Measurements from ENCODE around the gene NLRP3.

NLRP3 gene

DNA sequence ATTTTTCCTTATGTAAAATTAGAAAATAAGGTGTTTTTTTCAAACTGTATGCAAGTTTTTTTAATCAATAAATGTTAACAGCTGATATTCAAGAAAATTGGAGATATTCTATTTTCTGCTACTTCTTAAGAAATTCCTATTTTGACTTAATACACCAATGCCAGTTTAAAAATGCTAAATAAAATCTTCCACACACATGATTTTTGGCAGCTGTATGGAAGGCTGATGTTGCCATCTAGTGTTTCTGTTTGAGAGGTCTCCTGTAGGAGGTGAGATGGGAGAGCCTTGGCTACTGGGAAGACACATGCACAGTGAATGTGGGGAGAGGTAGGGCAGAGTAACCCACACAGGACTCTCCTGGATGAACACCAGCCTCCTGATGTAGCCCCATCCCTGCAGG, 71.1 kb downstream of the NLRP3 start:
- no peak overlapping the region for H3K4me3 ChIP-seq (ENCODE audit: low read length)
- TF ChIP-seq CTCF (IDR thresholded peaks at IDR 0.05; ENCODE audit: insufficient read depth, low read depth, low read length, missing control alignments): peak; percentile 45
- peak; percentile 41 for DNase-seq (ENCODE audit: low read depth)

DNA sequence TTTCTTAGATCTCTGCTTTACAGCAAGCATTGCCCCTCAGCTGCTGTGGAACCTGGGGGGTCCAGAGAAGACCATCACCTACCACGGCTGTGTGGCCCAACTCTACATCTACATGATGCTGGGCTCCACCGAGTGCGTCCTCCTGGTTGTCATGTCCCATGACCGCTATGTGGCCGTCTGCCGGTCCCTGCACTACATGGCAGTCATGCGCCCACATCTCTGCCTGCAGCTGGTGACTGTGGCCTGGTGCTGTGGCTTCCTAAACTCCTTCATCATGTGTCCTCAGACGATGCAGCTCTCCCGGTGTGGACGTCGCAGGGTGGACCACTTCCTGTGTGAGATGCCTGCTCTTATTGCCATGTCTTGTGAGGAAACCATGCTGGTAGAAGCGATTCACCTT, 75.4 kb downstream of the NLRP3 start:
- no peak overlapping the region for H3K4me3 ChIP-seq (ENCODE audit: low read length)
- DNase-seq (ENCODE audit: low read depth): no peak
- TF ChIP-seq CTCF (IDR thresholded peaks at IDR 0.05; ENCODE audit: insufficient read depth, low read depth, low read length, missing control alignments): no peak

DNA sequence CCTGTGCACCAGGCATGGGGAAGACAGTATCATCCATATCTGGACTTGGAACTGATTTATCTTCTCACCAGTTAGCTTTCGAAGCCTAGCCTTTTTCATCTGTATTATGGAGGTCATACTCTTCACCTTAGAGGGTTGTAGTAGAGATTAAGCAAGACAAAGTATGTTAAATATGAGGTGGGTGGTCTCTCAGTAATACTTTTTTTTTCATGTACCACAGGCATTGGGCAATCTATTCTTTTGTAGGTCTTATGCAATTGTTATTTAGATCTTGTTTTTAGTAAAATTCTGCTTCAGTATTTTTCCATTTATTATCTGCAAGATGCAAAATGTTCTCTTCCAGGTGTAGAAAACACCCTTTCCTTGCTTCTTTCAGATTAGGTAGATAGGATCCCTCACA, 77.1 kb downstream of the NLRP3 start:
- no peak overlapping the region for H3K4me3 ChIP-seq (ENCODE audit: low read length)
- no peak for TF ChIP-seq CTCF (IDR thresholded peaks at IDR 0.05; ENCODE audit: insufficient read depth, low read depth, low read length, missing control alignments)
- no peak for DNase-seq (ENCODE audit: low read depth)

- TF ChIP-seq CTCF (IDR thresholded peaks at IDR 0.05; ENCODE audit: insufficient read depth, low read depth, low read length, missing control alignments): no peak
- no peak for DNase-seq (ENCODE audit: low read depth)
- no peak overlapping the region for H3K4me3 ChIP-seq (ENCODE audit: low read length)
Observed at GRCh38 chr1:247494767-247495166, 78.8 kb downstream of the NLRP3 start.

DNA sequence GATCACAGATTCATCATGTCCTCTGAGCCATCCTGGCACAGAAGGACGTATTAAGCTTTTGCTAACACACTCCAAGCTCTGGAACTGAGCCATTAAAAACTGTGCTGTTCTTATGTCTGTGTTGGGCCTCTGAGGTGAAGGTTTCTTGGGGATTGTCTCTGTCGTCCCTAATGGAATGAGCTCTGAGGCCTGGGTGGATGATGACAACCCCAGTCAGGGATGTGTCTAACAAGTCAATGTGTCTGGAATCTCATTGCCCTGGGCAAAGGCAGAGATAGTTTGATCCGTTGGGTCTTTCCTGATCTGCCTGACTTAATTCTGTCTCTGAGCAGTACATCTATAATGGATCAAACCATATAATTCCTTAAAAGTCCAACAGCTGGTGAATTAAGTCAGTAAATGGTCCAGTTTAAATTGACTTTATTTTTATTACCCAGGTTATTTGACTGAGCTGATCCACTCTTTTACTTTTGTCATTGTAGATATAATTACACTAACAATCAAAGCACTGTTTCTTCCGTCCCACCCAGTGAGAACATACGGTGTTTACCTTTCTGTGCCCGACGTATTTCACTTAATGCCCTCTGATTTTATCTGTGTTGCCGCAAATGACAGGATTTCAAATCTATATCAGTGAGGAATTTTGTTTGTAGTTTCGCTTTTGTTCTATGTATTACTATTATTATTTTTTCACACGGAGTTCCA, 80.8 kb downstream of the NLRP3 start:
- DNase-seq (ENCODE audit: low read depth): no peak
- H3K4me3 ChIP-seq (ENCODE audit: low read length): no peak overlapping the region
- no peak for TF ChIP-seq CTCF (IDR thresholded peaks at IDR 0.05; ENCODE audit: insufficient read depth, low read depth, low read length, missing control alignments)

Data from epithelial cell of esophagus (primary cell).